Measurements from ENCODE around the gene KAT14.
"Not testable (repeated sequence)": the region's sequence is repeated elsewhere in the genome, so short reads cannot be mapped to it uniquely, and the experiment has no call there.

KAT14 gene

DNA sequence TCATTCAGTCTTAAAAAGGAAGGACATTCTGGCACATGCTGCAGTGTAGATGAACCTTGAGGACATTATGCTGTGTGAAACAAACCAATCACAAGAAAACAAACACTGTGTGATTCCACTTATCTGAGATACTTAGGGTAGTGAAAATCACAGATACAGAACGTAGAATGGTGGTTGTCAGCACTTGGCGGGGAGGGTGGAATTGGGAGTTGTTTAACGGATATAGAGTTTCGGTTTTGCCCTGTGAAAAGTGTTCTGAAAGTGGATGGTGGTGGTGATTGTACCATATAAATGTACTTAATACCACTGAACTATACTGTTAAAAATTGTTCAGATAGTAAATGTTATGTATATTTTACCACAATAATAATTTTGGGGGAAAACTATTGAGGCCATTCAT is 18.4 kb downstream of the KAT14 start:
- DNase-seq, result no peak

GRCh38 chr20:18164356-18164755 is 26.7 kb downstream of the KAT14 start:
- DNase-seq, result no peak

GRCh38 chr20:18165553-18165952 is 27.9 kb downstream of the KAT14 start:
- no peak for DNase-seq

GRCh38 chr20:18166241-18166881 is 28.7 kb downstream of the KAT14 start:
- DNase-seq, result no peak

DNA sequence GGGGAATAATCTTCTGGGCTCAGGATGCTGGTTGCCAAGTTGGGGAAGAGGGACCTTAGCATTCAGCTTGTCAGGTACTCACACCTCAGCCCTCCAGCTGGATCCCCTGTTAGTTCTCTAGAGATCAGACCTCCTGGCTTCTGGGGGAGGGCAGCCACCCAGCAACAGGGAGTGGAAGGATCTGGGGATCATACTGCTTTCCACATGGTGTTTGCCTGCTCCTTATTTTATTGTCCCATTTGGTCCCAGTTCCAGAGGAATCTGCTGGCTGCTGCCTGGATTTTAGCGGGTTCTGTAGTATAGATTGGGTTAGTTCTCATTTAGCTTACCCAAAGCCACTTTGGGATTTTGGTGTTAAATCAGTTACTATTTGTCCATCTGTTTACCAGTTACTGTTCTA is 29.3 kb downstream of the KAT14 start:
- DNase-seq, result no peak

DNA sequence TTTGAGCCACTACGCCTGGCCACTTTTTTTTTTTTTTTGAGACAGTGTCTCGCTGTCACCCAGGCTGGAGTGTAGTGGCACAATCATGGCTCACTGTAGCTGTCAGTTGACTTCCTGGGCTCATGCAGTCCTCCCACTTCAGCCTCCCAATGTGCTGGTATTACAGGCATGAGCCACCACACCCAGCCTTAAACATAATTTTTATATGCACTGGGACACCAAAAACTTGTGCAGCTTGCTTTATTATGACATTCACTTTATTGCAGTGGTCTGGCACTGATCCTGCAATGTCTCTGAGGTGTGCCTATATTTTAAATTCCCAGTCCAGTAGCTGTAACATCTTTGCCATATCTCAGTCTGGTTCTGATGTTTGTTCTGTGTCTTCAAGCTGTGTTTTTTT is 34.7 kb downstream of the KAT14 start:
- no peak for DNase-seq

GRCh38 chr20:18174906-18175683 is 37.4 kb downstream of the KAT14 start:
- no peak for DNase-seq

DNA sequence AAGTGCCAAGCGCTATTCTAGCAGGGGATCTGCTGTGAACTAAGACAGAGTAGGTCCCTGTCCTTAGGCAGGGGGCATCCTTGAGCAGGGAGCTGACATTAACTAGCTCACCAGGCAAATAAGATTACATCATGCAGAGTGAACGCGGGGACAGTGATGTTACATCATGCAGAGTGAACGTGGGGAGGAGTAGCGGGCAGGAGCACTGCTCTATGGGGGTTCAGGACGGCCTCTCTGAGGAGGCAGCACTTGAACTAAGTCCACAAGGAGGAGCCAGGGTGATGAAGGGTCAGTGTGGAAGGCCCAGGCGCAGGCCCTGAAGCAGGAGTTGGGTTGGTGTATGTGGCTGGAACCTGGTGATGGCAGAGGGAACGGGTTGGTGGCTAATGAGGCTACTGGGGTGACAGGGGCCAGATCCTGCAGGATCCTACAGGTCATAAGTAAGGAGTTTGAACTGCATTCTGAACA is 38.7 kb downstream of the KAT14 start:
- DNase-seq, result no peak

- DNase-seq, result not testable (repeated sequence)
These were observed 42.7 kb downstream of the KAT14 start for GRCh38 chr20:18180366-18180765.

- DNase-seq, result no peak
These were observed 43.2 kb downstream of the KAT14 start for GRCh38 chr20:18180815-18181214.

- no peak for DNase-seq
These were observed 49.4 kb downstream of the KAT14 start for GRCh38 chr20:18187020-18187419.

DNA sequence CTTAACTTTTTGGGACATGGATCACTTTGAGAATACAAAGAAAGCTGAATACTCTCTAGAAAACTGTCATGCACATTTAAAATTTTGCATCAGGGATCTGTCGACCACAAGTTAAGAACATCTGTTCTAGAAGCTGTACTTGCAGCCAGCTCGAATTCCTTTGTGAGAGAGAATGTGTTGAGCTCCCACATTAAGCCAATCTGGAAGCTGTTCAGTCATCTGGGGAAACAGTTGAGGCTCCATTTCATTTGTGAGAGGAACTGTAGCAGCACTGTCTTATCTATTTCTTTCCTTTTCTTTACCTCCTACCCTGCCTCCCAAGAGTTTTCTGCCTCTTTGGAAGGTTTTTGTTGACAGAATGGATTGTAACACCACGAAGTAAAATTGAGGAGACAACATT is 50.8 kb downstream of the KAT14 start:
- DNase-seq, result no peak

DNA sequence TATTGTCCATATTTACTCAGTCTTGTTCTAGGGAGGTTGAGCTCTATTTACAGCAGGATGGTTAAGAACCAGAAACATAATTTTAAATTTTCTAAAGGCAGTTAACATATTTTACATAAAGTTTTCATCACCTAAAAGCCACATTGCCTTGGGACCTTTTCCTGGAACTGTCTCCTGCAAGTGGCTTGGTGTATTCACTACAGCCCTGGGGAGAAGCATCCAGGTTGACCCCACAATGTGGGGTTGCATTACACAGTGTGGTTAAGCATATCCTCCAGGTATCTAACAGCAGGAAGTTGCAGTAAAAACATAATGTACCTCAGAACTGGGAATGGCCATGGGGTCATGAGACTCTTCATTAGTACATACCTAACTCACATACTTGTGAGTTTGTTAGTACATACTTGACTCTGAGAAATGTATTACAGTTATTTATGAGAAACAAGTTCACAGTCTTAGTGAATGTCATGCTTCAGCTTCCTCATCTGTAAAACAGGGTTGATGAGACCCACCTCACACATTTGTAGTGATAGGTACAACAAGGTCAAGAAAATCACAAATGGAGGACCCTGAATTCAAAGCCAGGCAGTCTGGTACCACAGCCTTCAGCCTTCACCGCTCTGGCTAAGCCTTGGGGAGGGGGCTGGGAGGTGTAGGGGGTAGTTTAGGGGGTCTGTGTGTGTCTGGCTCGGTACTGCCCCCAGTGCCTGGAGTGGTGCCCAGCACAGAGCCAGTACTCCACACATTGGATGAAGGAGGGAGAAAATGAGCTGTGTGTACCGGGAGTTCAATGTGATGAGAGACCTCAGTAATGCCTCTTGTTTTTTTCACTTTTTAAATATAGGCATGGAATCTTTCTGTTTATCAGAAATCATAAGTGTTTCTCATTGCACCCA is 52.9 kb downstream of the KAT14 start:
- DNase-seq, result no peak

DNA sequence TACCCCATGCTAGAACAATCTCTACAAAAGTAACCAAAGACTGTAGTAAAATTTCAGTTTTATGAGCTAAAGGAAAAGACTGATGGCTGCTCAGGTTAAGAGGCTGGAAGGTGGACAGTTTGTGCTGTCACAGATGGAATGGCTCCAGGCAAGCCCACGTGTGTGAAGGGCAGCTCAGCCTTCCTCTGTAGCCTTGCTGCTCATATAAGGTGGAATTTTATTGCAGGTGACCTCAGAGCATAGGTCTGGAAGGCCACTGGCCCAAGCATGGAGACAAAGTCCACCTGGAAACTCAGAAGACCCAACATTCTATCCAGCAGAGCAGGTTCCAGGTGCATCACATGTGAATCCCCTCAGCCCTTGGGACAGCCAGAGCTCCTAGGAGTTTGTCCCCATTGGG is 53.6 kb downstream of the KAT14 start:
- DNase-seq, result no peak

GRCh38 chr20:18194461-18194860 is 56.8 kb downstream of the KAT14 start:
- DNase-seq, result not testable (repeated sequence)

DNA sequence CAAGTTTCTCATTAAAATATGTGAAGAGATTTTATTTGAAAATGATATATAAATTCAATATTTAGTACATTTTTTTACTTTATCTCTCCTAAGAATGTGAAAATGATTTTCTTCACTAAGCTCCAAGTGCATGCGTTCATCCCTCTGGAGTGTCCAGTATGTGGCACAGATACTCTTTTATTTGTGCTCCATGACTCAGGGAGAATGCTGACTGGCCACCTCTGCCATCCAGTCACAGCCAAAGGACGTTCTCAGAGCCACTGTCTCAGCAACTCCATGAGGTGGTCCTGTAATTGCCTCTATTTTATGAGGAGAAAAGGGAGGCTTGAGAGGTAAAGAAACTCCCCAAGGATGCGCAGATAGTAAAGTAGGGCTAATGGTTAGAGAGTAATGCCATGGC is 58.3 kb downstream of the KAT14 start:
- DNase-seq, result no peak

- DNase-seq, result no peak
These were observed 59.9 kb downstream of the KAT14 start for GRCh38 chr20:18197382-18198070.

- DNase-seq, result no peak
These were observed 65.3 kb downstream of the KAT14 start for GRCh38 chr20:18202966-18203365.

DNA sequence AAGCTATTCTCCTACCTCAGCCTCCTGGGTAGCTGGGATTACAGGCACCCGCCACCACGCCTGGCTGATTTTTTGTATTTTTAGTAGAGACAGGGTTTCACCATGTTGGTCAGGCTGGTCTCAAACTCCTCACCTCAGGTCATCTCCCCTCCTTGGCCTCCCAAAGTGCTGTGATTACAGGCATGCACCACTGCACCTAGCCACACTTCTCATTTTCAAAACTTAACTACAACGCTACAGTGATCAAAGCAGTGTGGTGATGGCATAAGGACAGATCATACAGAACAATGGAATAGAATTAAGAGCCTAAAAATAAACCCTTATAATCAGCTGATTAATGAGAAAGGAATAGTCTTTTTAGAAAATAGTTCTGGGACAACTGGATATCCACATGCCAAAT is 66.0 kb downstream of the KAT14 start:
- DNase-seq, result not testable (repeated sequence)

- DNase-seq, result no peak
These were observed 75.3 kb downstream of the KAT14 start for GRCh38 chr20:18213002-18213401.

DNA sequence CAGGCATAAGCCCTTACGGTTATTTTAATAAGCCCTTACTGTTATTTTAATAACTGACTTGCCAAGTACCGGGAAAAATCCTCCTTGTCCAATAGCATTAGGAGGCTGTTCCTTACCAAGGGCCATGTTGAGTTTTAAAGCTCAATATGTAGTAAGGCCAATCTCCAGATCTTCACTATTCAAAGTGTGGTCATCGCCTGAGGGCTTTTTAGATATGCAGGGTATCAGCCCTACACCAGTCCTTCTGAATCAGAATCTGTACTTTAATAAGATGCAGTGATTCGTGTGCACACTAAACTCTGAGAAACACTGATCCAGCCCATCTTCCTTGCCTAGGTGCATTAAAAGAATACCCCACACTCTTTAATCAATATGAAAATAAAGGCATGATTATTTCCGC is 77.9 kb downstream of the KAT14 start:
- DNase-seq, result no peak

DNA sequence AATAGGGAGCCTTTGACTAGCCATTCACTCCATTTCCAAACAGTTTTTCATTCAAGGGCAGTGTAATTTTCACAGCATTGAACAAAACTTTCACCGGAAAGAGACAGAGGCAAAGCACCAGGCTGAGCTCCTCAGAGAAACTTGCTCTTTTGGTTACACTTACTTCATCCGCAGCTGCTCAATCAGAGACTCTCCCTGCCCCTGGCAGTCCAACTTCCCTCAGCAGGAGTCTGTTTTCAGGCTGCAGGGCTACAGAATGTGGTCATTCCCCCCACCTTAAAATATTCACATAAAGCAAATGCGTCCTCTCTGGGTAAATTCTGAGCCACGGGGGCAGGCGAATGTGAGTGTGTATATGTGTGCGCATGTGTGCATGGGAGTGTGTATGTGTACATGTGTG is 80.6 kb downstream of the KAT14 start:
- DNase-seq, result no peak

GRCh38 chr20:18223409-18223808 is 85.7 kb downstream of the KAT14 start:
- DNase-seq, result no peak
